GM19239 (cell line): ENCODE results near the gene PPP1R1C.
"Not testable (repeated sequence)": the region's sequence is repeated elsewhere in the genome, so short reads cannot be mapped to it uniquely, and the experiment has no call there.

Source experiments
- DNase-seq: peaks from one replicate; pipeline ENCODE4 v3.0.0; 2011; ENCODE audit warnings: low spot score; ENCODE audit not compliant: insufficient read length
- FAIRE-seq: peaks from 2 replicates; lab custom pipeline; 2011; peaks lifted over from hg19 to GRCh38; lab: Jason Lieb, UNC

Gene PPP1R1C

DNA sequence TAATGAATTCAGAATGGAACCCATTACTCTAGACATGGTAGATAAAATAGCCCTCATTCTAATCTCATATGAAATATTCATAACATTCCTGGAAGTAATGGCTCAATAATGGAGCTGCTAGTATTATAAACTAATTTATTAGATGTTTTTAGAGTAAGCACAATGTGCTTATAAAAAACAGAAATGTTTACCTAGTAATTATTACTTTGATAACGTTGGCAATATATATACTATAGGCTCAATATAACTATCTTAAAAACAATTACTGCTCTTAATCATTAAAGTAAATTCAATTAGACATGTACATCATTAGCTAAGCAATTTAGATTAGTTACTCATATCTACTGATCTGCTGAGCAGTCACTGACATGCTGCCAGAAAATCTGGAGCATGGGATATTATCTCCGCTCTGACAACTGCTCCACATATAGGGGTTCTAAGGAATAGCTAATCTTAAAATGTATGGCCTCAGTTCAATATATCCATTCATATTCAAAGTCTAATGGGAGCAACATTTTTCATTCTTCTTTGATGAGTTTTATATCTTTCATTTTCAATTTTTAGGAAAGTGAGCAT lies 19.4 kb downstream of the PPP1R1C start:
- no peak for FAIRE-seq
- no peak for DNase-seq

DNA sequence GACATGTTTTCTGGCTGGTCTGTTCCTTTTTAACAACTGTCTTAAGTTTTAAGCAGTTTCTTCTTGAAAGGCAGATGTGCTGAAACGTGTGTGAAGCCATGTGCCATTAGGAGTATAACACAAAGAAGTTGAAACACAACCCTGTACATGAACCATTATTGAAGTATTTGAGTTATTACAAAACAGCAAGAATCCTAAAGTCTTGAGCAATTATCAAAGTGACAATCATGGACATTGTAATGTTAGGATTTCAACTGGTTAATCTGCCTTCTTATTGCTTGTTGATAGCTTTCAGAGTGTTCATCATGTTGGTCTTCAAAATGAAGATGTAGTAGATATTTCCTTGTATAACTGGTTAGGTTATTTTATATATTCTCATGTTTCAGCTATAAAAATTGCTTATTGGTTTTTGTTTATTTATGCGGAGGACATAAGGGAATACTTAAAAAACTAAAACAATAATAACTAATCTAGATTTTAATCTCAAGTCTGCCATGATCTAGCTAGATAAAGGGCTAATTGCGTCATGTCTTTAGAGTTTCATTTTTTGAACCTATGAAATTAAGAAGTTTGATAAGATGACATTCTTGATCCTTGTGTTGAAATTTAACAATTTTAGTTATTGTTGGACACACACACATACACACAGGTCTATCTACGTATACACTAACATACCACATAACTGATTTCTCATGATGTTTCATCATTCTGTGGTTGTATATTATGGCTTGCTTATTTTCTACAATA lies 21.1 kb downstream of the PPP1R1C start:
- FAIRE-seq: no peak
- no peak for DNase-seq

DNA sequence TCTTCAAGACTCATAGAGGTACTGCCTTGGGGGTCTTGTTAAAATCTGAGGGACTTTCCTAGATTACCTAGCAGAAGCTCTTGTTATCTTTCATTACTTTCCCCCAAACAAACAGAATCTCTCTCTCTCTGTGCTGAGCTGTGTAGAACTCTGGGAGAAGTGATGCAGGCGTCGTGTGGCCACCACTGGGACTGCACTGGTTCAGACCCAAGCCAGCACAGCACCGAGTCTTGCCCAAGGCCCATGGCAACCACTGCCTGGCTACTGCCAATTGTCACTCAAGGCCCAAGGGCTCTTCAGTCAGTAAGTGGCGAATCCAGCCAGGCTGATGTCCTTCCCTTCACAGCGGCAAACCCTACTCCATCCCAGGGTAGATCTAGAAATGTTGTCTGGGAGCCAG lies 28.6 kb downstream of the PPP1R1C start:
- FAIRE-seq (no peak), DNase-seq (no peak)

DNA sequence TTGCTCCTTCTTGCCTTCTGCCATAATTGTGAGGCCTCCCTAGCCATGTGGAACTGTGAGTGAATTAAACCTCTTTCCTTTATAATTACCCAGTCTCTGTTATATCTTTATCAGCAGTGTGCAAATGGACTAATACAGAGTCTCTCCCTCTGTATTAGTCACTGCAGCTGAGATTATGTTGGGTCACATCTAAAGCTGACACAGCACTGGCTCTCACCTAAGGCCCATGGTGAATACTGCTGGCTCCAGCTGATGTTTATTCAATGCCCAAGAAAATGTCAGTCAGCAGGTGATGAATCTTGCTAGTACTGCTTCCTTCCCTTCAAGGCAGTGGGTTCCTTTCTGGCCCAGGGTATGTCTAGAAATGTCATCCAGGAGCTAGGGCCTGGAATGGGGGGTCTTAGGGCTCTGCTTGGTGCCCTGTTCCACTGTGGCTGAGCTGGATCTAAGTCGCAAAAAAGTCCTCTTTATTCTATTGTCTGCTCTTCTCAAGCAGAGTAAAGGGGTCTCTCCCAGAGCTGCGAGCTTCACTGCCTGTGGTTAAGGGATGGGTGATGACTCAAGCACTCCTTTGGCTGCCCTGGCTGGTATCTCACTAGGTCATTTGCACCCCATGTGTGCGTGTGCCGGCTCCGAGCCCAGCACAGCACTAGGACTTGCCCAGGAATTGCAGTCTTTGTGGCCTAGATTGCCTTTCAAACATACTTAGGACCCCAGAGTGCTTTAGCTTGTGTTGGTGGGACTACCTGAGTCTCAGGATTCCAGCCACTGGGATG lies 29.9 kb downstream of the PPP1R1C start:
- DNase-seq (no peak), FAIRE-seq (no peak)

DNA sequence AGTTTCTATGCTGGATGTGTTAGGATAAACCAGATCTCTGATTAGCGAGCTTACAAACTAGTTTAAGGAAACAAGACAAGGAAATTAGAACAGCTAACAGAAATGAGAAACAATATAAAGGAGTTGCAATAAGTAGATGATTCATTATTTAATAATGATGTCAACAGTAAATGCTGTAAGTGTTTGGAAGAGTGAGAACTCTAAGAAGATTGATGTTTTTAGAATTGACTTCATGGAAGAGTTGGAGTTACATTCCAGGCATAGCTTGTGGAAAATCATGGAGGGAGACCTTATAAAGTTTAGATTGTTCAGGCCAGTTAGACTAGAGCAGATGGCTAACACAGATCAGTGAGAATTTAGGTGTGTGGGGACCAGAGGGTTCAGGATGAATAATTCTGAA lies 32.6 kb downstream of the PPP1R1C start:
- FAIRE-seq: no peak
- DNase-seq: no peak

DNA sequence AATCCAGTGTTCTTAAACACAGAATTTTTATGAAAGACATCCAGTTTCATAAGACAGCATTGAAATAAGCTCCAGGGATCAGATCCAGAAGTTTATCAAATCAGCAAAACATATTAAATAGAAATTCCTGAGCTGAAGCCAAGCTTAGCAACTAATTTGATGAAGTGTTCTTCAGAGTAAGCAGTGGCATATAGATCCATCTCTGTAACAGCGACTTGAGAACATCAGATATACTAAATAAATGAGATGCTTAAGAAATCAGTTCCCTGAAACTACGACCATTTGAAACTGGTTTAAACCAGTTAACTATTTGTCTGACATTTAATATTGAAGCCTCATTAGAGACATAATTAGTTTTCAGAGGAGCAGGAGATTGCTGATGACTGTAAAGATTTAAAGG lies 34.1 kb downstream of the PPP1R1C start:
- no peak for DNase-seq
- no peak for FAIRE-seq

DNA sequence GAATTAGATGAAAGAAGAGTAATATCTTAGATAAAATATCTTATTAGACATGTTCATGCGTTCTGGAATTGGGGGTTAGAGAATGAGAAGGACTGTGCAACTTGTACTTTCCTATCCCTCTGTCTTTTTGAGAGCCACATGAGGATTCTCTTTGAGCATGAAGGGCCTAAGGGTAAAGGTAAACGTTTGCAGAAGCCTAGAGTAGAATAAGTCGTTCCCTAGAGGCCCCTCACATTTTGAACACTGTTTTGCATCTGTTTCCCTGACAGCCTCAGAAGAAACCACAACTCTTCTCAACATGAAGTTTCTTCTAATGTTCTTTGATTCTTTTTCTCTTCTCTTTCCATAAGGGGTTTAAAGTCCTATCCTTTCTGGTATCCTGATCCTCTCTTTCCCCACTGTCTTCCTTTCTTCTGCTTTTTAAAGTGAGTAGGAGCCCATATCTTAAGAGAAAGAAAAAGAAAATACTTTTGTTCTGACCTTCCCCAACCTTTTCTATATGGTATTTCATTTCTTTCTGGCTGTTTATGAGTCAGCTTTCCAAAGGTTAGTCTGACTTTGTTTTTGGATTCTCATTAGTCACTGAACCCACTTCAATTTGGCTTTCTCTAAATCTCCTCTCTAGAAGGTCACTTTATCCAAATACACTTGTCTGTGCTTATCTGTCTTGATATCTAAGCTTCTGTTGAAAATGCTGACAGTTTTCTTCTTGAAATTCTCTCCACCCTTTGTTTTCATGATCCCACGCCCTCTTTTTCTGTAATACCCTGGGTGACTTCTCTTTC lies 34.8 kb downstream of the PPP1R1C start:
- FAIRE-seq (peak; percentile 28), DNase-seq (no peak)

DNA sequence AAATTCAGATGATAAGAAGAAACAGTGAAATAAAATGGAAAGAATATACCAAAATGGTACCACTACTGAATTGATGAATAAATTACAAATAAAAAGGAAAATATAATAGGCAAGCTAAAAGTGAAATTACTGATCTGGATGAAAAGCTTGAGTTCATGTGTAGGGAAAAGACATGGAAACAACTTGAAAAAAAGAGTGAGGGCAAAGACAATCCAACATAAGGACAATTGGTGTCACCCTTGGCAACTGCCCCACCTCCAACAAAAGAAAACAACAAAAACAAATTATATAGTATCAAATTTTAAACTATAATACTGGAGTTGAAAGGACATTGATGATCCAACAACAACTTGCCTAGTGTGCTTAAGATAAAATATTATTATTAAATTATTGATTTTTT lies 37.6 kb downstream of the PPP1R1C start:
- no peak for FAIRE-seq
- DNase-seq: no peak

DNA sequence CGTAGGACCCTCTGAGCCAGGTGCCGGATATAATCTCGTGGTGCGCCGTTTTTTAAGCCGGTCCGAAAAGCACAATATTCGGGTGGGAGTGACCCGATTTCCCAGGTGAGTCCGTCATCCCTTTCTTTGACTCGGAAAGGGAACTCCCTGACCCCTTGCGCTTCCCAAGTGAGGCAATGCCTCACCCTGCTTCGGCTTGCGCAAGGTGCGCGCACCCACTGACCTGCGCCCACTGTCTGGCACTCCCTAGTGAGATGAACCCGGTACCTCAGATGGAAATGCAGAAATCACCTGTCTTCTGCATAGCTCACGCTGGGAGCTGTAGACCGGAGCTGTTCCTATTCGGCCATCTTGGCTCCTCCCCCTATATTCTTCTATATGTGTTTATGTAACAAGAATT lies 45.2 kb downstream of the PPP1R1C start:
- DNase-seq, FAIRE-seq: not testable (repeated sequence)

DNA sequence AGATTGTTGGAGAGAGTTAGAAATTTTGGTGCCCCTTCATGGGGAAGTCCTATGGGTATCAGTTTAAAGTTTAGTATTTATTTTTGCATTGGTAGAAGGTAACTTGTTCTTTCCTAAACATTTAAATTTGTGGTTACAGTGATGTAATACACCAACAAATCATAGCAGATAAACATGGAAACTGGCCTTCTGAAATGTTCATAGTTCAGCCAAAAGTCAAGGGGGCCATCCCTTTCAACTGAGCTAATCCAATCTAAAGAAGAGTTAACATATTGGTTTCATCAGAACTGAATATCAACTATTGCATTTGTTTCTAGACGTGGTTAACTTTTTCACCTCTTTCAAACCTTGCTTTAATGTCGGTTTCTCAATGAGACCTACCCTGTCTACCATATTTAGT lies 46.3 kb downstream of the PPP1R1C start:
- FAIRE-seq (no peak), DNase-seq (no peak)

DNA sequence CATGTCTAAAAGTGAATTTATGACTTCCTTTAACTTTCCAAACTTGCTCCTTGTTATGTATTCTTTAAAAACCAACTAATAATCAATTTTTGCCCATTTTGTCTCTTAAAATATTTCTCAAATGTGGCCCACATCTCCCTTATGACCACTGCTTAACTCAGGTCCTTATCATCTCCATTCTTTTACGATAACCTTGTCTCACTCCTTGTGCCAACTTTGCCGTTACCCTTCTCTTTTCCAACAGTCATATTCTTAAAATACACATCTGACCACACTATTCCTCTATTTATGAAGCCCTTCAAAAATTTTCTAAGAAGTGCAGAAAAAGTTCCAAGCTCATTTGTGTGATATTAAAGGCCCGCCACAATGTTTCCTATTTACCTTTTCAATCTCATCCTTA lies 47.8 kb downstream of the PPP1R1C start:
- no peak for FAIRE-seq
- DNase-seq: no peak

DNA sequence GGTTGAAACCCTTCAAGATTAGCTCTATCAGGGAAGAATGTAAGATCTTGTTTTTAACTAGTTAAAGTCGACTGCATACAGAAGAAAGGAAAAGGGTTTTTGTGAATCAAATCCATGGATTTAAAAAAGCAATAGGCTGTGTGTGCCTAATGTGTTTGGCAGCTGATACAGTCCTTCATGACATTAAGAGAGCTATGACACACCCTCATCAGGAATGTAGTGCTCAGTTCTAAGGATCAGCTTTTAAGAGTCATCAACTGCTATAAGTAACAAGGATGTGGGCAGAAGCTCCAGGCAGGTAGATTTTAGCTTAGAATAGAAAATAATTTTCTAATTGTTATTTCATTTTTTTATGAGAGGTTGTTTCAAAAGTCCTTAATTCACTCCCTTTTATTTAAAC lies 52.9 kb downstream of the PPP1R1C start:
- FAIRE-seq (no peak), DNase-seq (no peak)

DNA sequence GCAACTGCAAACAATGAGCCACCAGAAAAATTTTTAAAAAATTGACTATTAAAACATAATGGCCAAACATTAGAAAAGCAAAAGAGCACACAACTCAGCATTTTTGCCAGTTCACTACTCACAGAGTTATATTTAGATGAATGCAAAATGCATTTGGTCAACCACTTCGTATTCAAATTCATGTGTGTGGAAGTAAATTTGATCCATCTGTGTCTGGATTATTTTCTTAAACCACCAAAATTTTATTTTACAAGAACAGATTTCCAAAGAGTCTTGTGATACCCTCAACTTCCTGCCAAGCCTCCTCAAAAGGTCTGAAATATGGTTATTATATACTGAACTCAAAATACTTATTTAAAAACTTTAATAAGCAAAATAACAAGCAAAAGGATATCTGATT lies 57.4 kb downstream of the PPP1R1C start:
- DNase-seq (no peak), FAIRE-seq (no peak)

DNA sequence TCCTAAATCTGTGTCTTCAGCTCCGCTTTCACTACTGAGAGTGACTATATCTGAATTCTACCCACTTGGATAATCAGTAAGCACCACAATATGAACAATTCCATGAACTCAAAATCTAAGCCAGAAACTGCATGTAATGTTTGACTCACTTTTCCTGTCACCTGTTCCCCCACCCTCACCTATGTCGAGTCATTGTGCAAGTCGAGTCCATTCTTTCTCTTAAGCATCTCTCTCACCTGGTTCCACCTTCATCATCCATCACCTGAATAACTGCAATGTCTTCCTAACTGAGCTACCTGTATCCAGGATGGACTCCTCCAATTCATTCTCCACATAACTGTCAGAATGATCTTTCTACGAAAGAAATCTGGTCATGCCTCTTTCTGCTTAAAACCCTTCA lies 58.2 kb downstream of the PPP1R1C start:
- no peak for DNase-seq
- no peak for FAIRE-seq

DNA sequence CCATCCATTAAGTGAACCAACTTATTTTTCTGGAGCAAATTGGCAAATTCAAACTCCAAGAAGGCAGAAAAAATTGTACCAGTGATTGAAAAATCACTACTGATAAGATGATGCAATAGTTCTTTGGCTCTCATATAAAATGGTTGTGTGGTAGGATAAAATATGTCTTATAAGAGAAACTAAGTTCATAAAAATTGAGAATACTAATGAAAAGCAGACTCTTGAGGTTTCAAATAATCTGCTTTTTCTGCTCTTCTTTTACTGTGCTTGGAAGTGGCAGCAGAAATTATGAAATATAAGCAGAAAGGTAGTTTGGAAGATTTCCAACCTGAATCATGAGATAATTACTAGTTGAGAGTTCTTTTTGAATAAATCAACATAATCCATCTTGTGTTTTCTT lies 61.9 kb downstream of the PPP1R1C start:
- no peak for FAIRE-seq
- DNase-seq: no peak

DNA sequence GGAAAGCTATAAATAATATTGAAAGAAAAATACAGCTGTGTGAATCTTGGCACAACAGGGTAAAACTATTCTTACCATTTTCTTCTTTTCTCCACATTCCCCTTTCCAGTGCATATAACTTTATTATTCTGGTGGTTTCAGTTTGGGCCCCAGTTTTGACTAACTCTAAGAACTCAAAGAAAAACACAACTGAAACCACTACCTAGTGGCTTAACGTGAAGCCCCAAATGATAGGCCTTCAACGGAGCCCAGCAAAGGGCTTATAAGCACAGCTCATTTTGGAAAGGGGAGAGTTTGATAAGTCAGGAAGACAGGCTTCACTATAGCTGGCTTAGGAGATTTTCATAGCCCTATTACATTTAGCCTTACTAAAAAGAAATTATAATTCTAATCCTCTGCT lies 62.4 kb downstream of the PPP1R1C start:
- FAIRE-seq (no peak), DNase-seq (no peak)

DNA sequence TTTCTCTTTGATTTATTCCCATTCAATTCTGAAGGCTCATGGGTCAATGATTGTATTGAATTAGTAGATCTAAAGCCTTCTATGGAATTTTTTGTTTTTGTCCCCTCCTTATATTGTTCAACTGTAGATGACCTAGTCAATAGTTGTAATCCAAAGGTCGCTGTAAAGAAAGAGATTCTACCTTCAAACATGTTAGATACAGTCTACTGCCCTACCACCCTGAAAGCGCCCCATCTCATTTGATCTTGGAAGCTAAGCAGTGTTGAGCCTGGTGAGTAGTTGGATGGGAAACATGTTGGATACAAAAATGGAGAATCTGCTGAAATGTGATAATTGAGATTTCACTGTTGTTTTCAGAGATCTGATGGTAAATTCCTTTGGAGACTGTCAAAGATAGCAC lies 63.0 kb downstream of the PPP1R1C start:
- no peak for FAIRE-seq
- DNase-seq: no peak

DNA sequence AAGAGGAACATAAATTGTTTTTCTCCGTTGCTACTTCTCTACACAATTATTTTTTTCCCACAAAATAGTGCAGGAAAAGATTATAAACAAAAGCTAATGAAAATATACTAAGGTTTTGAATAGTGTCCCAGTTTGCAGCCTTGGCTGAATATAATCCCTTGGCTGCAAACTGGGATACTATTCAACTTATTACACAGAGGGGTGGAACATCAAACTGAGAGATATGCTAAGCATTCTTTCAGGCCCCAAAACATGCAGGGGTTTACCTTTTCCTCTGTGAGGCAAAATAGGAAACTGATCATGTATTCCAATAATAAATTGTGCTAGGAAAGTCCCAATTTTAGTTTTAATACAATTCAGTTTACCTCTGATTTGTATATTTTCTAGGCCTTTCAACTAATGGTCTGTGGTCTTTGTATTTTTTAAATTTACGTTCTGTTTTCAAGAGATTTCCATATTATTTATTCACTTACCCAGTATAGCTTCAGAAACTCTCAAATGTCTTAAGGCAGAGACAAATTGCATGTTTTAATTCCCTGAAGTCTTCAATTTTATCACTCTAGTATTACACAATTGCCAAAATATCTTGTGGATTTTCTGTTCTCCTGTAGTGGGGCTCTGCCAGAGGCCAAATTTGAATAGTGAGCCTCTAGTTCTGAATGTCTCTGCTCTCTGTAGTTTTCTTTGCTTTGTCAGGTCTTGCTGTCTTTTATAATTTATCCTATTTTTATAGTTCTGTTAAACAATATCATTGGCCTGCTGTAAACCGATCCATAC lies 63.9 kb downstream of the PPP1R1C start:
- DNase-seq (no peak), FAIRE-seq (no peak)

DNA sequence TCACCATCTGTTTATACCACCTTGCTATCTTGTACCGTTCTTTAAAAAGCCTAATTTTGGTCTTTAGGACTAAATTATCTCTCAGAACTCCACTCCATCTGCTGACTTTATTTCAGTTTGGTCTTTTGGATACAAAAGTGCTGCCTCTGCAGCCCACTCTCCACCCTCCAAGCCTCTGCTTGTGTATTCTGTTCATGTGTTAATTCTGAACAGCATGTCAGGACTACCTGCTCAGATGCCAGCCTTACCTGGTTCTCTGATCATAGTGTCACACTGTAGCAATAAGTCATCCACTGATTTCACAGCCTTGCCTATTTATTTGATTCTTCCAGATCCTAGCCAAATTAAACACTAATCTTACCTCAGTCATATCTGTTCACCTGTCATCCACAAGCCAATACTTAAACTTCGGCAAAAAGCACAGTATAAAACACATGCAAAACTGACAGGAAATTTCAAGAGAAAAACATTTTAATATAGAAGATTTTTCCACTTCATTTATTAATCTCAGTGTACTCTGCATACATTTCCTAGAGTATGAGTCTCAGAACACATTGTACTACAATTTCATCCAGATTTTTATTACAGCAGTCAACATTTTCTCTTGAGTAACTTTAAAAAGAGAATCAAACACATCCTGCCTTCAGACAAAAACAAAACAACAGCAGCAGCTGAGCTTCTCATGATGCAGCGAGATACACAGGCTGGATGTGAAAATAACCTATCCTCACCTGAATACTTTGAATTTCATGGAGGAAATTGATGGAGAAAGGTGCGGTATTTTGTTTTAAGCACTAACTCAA lies 64.9 kb downstream of the PPP1R1C start:
- DNase-seq (no peak), FAIRE-seq (no peak)
